Measurements from ENCODE around the gene CNTROB. TPM values are rescaled to one million over a fixed set of nuclear protein-coding genes. Genes with fewer than 3 reads are reported as not detected.

The CNTROB gene
- total and polyA plus RNA-seq, 12 donors, result 11.8 to 85.2 (median 19.2) TPM

DNA sequence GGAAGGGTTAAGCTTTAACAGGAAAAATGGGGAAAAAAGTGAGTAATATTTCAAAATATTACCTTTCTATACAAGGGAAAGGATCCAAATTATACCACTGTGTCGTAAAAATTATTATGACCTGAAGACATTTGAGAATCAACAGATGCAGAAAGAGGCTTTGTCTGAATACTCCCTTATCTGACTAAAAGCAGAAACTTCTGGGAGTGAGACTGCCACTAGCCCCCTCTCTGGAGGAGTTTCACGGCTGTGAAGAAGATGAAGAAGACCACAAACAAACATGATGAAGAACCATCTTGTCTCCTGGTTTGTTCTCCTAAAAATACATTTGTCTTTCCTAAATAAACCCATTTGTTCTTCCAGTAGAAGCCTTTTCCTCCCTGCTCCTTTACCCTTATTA lies 29.4 kb downstream of the CNTROB start:
- no peak overlapping the region for H3K4me3 ChIP-seq
- DNase-seq, result no peak
- H3K27ac ChIP-seq, result no peak overlapping the region
- H3K4me1 ChIP-seq (replicated peaks in 1 of 2), result no peaks in the 10 kb centered on the region
- peaks cover 17% of the 10 kb centered on the region for H3K27me3 ChIP-seq
- intact Hi-C loops (cut with DNase I), result loop anchor here in 1 of 2 donors (10.0 kb wide), 1 partner anchor 257 kb away; the partner anchor contains the start of gene EFNB3
- TF ChIP-seq, protein P1, sequence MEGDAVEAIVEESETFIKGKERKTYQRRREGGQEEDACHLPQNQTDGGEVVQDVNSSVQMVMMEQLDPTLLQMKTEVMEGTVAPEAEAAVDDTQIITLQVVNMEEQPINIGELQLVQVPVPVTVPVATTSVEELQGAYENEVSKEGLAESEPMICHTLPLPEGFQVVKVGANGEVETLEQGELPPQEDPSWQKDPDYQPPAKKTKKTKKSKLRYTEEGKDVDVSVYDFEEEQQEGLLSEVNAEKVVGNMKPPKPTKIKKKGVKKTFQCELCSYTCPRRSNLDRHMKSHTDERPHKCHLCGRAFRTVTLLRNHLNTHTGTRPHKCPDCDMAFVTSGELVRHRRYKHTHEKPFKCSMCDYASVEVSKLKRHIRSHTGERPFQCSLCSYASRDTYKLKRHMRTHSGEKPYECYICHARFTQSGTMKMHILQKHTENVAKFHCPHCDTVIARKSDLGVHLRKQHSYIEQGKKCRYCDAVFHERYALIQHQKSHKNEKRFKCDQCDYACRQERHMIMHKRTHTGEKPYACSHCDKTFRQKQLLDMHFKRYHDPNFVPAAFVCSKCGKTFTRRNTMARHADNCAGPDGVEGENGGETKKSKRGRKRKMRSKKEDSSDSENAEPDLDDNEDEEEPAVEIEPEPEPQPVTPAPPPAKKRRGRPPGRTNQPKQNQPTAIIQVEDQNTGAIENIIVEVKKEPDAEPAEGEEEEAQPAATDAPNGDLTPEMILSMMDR (IDR thresholded peaks at IDR 0.05), result no peak
- no peak for TF ChIP-seq POLR2A (IDR thresholded peaks at IDR 0.05)
- no peaks in the 10 kb centered on the region for H3K36me3 ChIP-seq (replicated peaks in 1 of 2)
- peaks cover 0 to 6% (median 0%) of the 10 kb centered on the region in 3 donors for H3K9me3 ChIP-seq (replicated peaks in 1 of 3)
- 31 to 49% (median 45%) methylated on average over 2 of the region's 2 CpGs for WGBS, 4 donors

DNA sequence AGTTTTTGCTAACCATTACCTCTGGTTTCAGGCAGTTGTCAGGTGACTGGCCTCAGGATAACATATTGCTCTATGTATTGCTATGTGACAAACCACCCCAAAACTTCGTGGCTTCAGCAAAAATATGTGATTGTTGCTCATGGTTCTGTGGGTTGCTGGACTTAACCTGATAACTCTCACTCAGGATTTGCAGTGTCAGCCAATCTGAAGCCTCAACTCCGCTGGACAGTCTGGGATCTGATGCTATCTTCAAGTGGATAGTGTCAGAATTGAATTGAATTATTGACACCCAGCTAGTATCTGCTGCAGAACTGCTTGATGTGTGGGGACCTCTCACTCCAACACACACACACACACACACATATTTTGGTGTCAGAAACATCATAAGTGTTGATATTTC lies 35.7 kb downstream of the CNTROB start:
- intact Hi-C loops (cut with DNase I), result loop anchor here in 1 of 2 donors (10.0 kb wide), 1 partner anchor 263 kb away; the partner anchor contains the start of gene EFNB3
- WGBS, 4 donors, result 39 to 64% (median 55%) methylated on average over 2 of the region's 2 CpGs

DNA sequence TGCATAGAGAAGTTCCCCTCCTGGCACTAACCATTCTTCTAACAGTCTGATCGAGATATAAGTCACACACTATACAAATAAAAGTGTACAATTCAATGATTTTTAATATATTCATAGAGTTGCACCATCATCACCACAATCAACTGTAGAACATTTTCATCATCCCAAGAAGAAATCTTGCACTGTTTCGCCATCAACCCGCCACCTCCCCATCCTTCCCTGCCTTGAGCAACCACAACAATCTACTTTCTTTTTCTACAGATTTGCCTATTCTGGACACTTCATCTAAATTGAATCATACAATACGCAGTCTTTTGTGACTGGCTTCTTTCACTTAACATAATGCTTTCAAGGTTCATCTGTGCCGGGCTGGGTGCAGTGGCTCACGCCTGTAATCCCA lies 37.4 kb downstream of the CNTROB start:
- DNase-seq, result no peak

More for the DNA sequence above, 35.7 kb downstream of the CNTROB start:
- no peak for DNase-seq
- no peaks in the 10 kb centered on the region for H3K4me1 ChIP-seq (replicated peaks in 1 of 2)
- no peak overlapping the region for H3K27ac ChIP-seq
- H3K9me3 ChIP-seq (replicated peaks in 1 of 3), result peaks cover 0 to 6% (median 0%) of the 10 kb centered on the region in 3 donors
- TF ChIP-seq, protein P1 (IDR thresholded peaks at IDR 0.05), result no peak
- no peak for TF ChIP-seq POLR2A (IDR thresholded peaks at IDR 0.05)
- H3K27me3 ChIP-seq, result peaks cover 5% of the 10 kb centered on the region
- no peak overlapping the region for H3K4me3 ChIP-seq
- no peaks in the 10 kb centered on the region for H3K36me3 ChIP-seq (replicated peaks in 1 of 2)

DNA sequence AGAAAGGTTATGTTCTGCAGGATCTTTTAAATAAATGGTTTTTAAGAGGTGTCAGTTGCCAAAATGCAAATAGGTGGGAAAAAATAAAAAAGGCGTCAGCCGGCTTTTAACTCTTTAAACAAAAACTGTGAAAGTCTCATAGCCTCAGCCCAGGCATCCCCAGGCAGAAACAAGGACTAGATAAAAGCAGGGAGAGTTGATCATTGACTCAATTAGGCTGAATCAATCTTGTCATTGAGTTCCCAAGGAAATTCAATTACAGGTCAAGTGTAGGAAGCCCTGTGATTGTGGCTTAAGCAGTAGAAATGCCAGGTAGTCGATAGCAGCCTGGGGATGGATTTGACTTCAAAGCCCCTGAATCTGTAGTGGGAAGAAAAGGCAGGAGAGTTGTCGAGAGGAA lies 39.6 kb downstream of the CNTROB start:
- Histone ChIP-seq H3K27ac (no peak overlapping the region), H3K36me3 (replicated peaks in 1 of 2) (no peaks in the 10 kb centered on the region), H3K4me3 (no peak overlapping the region), H3K9me3 (replicated peaks in 1 of 3) (no peaks in the 10 kb centered on the region), H3K27me3 (no peaks in the 10 kb centered on the region), H3K4me1 (replicated peaks in 1 of 2) (no peaks in the 10 kb centered on the region)
- intact Hi-C loops (cut with DNase I), result no loop called here
- 77 to 83% (median 81%) methylated on average over 4 of the region's 4 CpGs for WGBS, 4 donors
- TF ChIP-seq, protein P1 (IDR thresholded peaks at IDR 0.05), result no peak
- no peak for TF ChIP-seq POLR2A (IDR thresholded peaks at IDR 0.05)
- DNase-seq, result no peak

More for the DNA sequence above, 37.4 kb downstream of the CNTROB start:
- Histone ChIP-seq H3K9me3 (replicated peaks in 1 of 3) (peaks cover 0 to 6% (median 0%) of the 10 kb centered on the region in 3 donors), H3K4me1 (replicated peaks in 1 of 2) (no peaks in the 10 kb centered on the region), H3K36me3 (replicated peaks in 1 of 2) (no peaks in the 10 kb centered on the region), H3K27ac (no peak overlapping the region), H3K27me3 (peaks cover 4% of the 10 kb centered on the region), H3K4me3 (no peak overlapping the region)
- 72 to 81% (median 78%) methylated on average over 6 of the region's 6 CpGs for WGBS, 4 donors
- intact Hi-C loops (cut with DNase I), result loop anchor here in 1 of 2 donors (10.0 kb wide), 1 partner anchor 265 kb away; the partner anchor contains the start of gene EFNB3
- TF ChIP-seq, protein P1 (IDR thresholded peaks at IDR 0.05), result no peak
- no peak for TF ChIP-seq POLR2A (IDR thresholded peaks at IDR 0.05)

Measured in adrenal gland (tissue), 12 donors.